SH-SY5Y (cell line): Measurements from ENCODE around the gene HINT1.

Source experiments
- GATA2 ChIP-seq: IDR thresholded peaks from 2 replicates; pipeline ENCODE4 v1.6.1; 2011; ENCODE audit warnings: mild to moderate bottlenecking, low read depth, low read length
- GATA3 ChIP-seq: IDR thresholded peaks from 2 replicates; pipeline ENCODE4 v1.6.1; 2011; ENCODE audit warnings: low read depth, mild to moderate bottlenecking, low read length, moderate library complexity

DNA sequence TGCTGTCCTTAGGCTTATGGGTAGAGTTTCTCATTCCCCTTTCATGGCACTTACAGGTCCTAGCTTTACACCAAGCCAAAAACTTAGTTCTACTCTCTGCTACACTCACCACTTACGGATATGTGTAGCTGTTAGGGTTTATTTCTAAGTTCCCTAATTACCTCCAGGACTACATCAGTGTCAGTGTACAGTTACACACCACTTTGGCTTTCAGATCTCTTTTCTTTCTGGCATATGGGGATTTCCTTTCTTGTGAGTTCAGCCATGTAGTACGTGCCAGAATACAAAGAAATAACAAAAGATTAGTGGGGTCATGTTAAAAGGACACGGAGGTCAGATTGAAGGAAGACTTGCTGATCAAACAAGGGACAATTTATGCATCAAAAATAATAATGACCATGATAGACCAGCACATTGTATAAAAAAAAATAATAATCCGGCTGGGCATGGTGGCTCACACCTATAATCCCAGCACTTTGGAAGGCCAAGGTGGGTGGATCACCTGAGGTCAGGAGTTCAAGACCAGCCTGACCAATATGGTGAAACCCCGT, 47.5 kb upstream of the HINT1 start:
- no peak for TF ChIP-seq GATA2
- no peak for TF ChIP-seq GATA3
